PFSK-1 (cell line): ENCODE data around the gene ANK2.

ENCODE experiments used
- POLR2AphosphoS5 ChIP-seq: IDR thresholded peaks from 2 replicates; pipeline ENCODE4 v1.6.1; 2012; ENCODE audit warnings: low read depth, mild to moderate bottlenecking, control low read depth, low read length, moderate library complexity
- REST ChIP-seq, 2 experiments: IDR thresholded peaks; 2 replicates each; pipeline versions ENCODE4 v1.6.1 to v1.8.0; 2011 to 2012; ENCODE audit warnings: low read depth in 2 of 2, low read length in 2 of 2, control low read depth in 1 of 2, inconsistent platforms in 1 of 2, mild to moderate bottlenecking in 1 of 2, moderate library complexity in 1 of 2; ENCODE audit not compliant: insufficient read depth in 1 of 2

DNA sequence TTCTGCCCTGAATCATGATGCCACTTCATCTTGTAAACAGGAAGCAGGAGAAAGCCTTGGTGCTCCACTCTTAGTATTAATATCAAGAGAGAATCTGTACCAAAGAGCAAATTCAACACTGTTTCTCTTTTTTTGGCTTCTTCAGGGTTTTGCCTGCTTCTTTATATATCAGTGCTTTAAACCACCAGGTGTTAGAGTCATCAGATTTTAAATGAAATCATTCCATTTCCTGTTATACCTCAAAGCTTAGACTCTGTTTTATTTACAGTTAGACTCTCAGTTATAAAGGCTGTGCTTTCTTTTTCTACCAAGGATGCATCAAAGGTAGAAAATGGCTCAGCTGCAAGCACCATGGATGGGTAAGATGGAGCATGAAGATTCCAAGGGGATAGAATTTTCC lies 361.2 kb downstream of the ANK2 start:
- TF ChIP-seq POLR2AphosphoS5 (no peak), REST (IDR thresholded peaks at IDR 0.05; ENCODE audit: insufficient read depth in 1 of 2, low read depth in 2 of 2, low read length in 2 of 2) (no peak)
